ENCODE data around the gene MAD1L1. TPM values are rescaled to one million over a fixed set of nuclear protein-coding genes. Genes with fewer than 3 reads are reported as not detected.
"Not testable (repeated sequence)": the region's sequence is repeated elsewhere in the genome, so short reads cannot be mapped to it uniquely, and the experiment has no call there.

Gene MAD1L1
- total and polyA plus RNA-seq, 2 donors (not counting 1 experiment from before 2014, with no cell fraction given): 9.8 to 29.4 TPM

GRCh38 chr7:2164646-2165045 is 68.1 kb downstream of the MAD1L1 start:
- no peaks in the 10 kb centered on the region for H3K27me3 ChIP-seq (ENCODE audit: control insufficient read depth, insufficient read depth, low read length)
- H3K36me3 ChIP-seq (ENCODE audit: control insufficient read depth, insufficient read depth, low read length): no peaks in the 10 kb centered on the region
- no peak overlapping the region for H3K4me2 ChIP-seq (ENCODE audit: extremely low read depth, insufficient read depth, low read length)
- H3K4me1 ChIP-seq (ENCODE audit: control insufficient read depth, extremely low read depth, insufficient read depth, low read length): no peaks in the 10 kb centered on the region
- H4K20me1 ChIP-seq (ENCODE audit: control insufficient read depth, extremely low read depth, insufficient read depth, low read length): no peaks in the 10 kb centered on the region
- no peak overlapping the region for H2AFZ ChIP-seq (ENCODE audit: low read length)
- H3K9me3 ChIP-seq (ENCODE audit: control insufficient read depth, insufficient read depth, low read depth, low read length): no peaks in the 10 kb centered on the region
- DNase-seq (ENCODE audit: low read depth in 2 of 2): no peak
- H3K4me3 ChIP-seq (replicated peaks in 1 of 4; ENCODE audit: control extremely low read depth in 1 of 4, insufficient read depth in 1 of 4, low read depth in 3 of 4, low read length in 4 of 4): no peak overlapping the region
- H3K27ac ChIP-seq (ENCODE audit: insufficient read depth, low read length): no peak overlapping the region
- H3K79me2 ChIP-seq (ENCODE audit: control insufficient read depth, insufficient read depth, low read length): no peaks in the 10 kb centered on the region
- TF ChIP-seq EZH2 (IDR thresholded peaks at IDR 0.05; ENCODE audit: low read length, missing control alignments): no peak
- H3K9ac ChIP-seq (ENCODE audit: insufficient read depth, low read length): no peak overlapping the region

DNA sequence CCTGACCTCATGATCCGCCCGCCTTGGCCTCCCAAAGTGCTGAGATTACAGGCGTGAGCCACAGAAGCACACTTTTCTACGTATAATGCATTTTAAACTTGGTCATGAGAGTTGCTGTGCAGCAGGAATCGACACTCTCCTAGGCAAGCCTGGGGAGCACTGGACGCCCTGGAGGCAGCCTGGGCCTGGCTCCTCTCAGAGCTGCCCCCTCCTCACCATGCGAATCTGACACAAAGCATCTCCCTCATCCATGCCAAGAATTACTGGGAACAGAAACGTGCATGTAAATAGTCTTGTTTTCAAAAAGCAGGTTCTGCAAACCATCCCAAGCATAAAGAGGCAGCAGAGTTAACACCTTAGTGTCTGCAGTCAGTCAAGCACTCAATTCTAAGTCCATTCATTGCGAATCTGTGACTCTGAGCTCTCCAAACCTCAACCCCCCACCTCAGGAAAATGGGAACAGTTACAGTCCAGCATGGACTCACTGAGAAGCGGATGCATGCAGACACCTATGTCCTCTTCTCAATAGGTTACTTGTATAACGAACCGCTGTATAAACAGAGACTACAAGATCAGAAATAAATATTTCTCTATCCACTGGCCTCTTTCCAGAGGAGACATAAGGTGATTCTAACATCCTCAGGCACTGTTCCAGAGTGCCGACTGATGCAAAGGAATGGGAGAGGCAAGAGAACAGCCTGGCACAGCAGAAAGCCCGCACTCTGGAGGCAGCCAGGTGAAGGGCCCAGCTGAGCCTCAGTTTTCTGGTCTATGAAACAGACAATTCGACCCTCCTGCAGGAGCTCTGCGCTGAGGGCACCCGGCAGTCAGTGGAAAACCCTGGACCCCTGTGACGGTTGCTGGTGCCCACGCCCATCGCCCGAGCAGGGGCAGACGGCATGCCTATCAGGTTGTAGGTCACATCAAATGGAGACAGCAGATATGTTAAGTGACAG is 68.9 kb downstream of the MAD1L1 start:
- H2AFZ ChIP-seq (ENCODE audit: low read length): no peak overlapping the region
- H3K27me3 ChIP-seq (ENCODE audit: control insufficient read depth, insufficient read depth, low read length): no peaks in the 10 kb centered on the region
- H3K4me1 ChIP-seq (ENCODE audit: control insufficient read depth, extremely low read depth, insufficient read depth, low read length): no peaks in the 10 kb centered on the region
- H3K9me3 ChIP-seq (ENCODE audit: control insufficient read depth, insufficient read depth, low read depth, low read length): no peaks in the 10 kb centered on the region
- no peak for TF ChIP-seq EZH2 (IDR thresholded peaks at IDR 0.05; ENCODE audit: low read length, missing control alignments)
- TF ChIP-seq, protein P1, sequence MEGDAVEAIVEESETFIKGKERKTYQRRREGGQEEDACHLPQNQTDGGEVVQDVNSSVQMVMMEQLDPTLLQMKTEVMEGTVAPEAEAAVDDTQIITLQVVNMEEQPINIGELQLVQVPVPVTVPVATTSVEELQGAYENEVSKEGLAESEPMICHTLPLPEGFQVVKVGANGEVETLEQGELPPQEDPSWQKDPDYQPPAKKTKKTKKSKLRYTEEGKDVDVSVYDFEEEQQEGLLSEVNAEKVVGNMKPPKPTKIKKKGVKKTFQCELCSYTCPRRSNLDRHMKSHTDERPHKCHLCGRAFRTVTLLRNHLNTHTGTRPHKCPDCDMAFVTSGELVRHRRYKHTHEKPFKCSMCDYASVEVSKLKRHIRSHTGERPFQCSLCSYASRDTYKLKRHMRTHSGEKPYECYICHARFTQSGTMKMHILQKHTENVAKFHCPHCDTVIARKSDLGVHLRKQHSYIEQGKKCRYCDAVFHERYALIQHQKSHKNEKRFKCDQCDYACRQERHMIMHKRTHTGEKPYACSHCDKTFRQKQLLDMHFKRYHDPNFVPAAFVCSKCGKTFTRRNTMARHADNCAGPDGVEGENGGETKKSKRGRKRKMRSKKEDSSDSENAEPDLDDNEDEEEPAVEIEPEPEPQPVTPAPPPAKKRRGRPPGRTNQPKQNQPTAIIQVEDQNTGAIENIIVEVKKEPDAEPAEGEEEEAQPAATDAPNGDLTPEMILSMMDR (conservative IDR thresholded peaks at IDR 0.05 in 1 of 2, IDR thresholded peaks at IDR 0.05 in 1 of 2; ENCODE audit: low read depth in 1 of 2, low read length in 2 of 2): no peak
- no peak for DNase-seq (ENCODE audit: low read depth in 2 of 2)
- H3K27ac ChIP-seq (ENCODE audit: insufficient read depth, low read length): no peak overlapping the region
- no peaks in the 10 kb centered on the region for H3K79me2 ChIP-seq (ENCODE audit: control insufficient read depth, insufficient read depth, low read length)
- no peak overlapping the region for H3K4me3 ChIP-seq (replicated peaks in 1 of 4; ENCODE audit: control extremely low read depth in 1 of 4, insufficient read depth in 1 of 4, low read depth in 3 of 4, low read length in 4 of 4)
- H4K20me1 ChIP-seq (ENCODE audit: control insufficient read depth, extremely low read depth, insufficient read depth, low read length): no peaks in the 10 kb centered on the region
- H3K9ac ChIP-seq (ENCODE audit: insufficient read depth, low read length): no peak overlapping the region
- H3K4me2 ChIP-seq (ENCODE audit: extremely low read depth, insufficient read depth, low read length): no peak overlapping the region
- no peaks in the 10 kb centered on the region for H3K36me3 ChIP-seq (ENCODE audit: control insufficient read depth, insufficient read depth, low read length)

DNA sequence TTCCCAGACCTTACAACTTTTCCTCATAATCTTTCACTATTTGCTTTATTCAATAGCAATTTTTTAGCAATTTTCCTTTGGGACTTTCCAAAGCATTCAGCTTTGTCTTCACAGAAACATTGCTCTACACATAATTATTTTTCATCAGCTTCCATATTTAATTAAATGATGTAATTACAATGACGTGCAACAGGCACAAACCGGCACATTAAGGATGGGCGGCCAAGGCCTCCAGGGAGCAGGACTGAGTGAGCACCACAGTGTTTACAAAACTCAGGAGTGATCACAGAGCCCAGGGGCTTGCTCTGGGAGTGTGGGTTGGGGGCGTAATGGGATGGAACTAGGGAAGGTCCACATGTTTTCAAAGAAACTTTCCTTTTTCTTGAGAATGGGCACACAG is 69.8 kb downstream of the MAD1L1 start:
- no peak overlapping the region for H3K9ac ChIP-seq (ENCODE audit: insufficient read depth, low read length)
- peaks cover 7% of the 10 kb centered on the region for H3K4me1 ChIP-seq (ENCODE audit: control insufficient read depth, extremely low read depth, insufficient read depth, low read length)
- H4K20me1 ChIP-seq (ENCODE audit: control insufficient read depth, extremely low read depth, insufficient read depth, low read length): no peaks in the 10 kb centered on the region

GRCh38 chr7:2162004-2162902 is 70.5 kb downstream of the MAD1L1 start:
- H2AFZ ChIP-seq (ENCODE audit: low read length); H3K27me3 ChIP-seq (ENCODE audit: control insufficient read depth, insufficient read depth, low read length); H3K4me3 ChIP-seq (replicated peaks in 1 of 4; ENCODE audit: control extremely low read depth in 1 of 4, insufficient read depth in 1 of 4, low read depth in 3 of 4, low read length in 4 of 4); H3K9ac ChIP-seq (ENCODE audit: insufficient read depth, low read length); H3K27ac ChIP-seq (ENCODE audit: insufficient read depth, low read length); H3K4me2 ChIP-seq (ENCODE audit: extremely low read depth, insufficient read depth, low read length); DNase-seq (ENCODE audit: low read depth in 2 of 2); H3K9me3 ChIP-seq (ENCODE audit: control insufficient read depth, insufficient read depth, low read depth, low read length); H3K36me3 ChIP-seq (ENCODE audit: control insufficient read depth, insufficient read depth, low read length); H3K4me1 ChIP-seq (ENCODE audit: control insufficient read depth, extremely low read depth, insufficient read depth, low read length); H3K79me2 ChIP-seq (ENCODE audit: control insufficient read depth, insufficient read depth, low read length); H4K20me1 ChIP-seq (ENCODE audit: control insufficient read depth, extremely low read depth, insufficient read depth, low read length): not testable (repeated sequence)

More for the DNA sequence above, 69.8 kb downstream of the MAD1L1 start:
- TF ChIP-seq, protein P1 (conservative IDR thresholded peaks at IDR 0.05 in 1 of 2, IDR thresholded peaks at IDR 0.05 in 1 of 2; ENCODE audit: low read depth in 1 of 2, low read length in 2 of 2): no peak
- no peak for TF ChIP-seq EZH2 (IDR thresholded peaks at IDR 0.05; ENCODE audit: low read length, missing control alignments)
- Histone ChIP-seq H3K27me3 (ENCODE audit: control insufficient read depth, insufficient read depth, low read length) (no peaks in the 10 kb centered on the region), H3K27ac (ENCODE audit: insufficient read depth, low read length) (no peak overlapping the region), H2AFZ (ENCODE audit: low read length) (no peak overlapping the region), H3K4me2 (ENCODE audit: extremely low read depth, insufficient read depth, low read length) (no peak overlapping the region), H3K9me3 (ENCODE audit: control insufficient read depth, insufficient read depth, low read depth, low read length) (no peaks in the 10 kb centered on the region), H3K36me3 (ENCODE audit: control insufficient read depth, insufficient read depth, low read length) (no peaks in the 10 kb centered on the region), H3K4me3 (replicated peaks in 1 of 4; ENCODE audit: control extremely low read depth in 1 of 4, insufficient read depth in 1 of 4, low read depth in 3 of 4, low read length in 4 of 4) (no peak overlapping the region), H3K79me2 (ENCODE audit: control insufficient read depth, insufficient read depth, low read length) (no peaks in the 10 kb centered on the region)
- DNase-seq (ENCODE audit: low read depth in 2 of 2): peak in 1 of 2 donors; percentile 22

Measured in fibroblast of lung (primary cell).